H9 (cell line): Measurements from ENCODE around the gene TMEM222. TPM values are rescaled to one million over a fixed set of nuclear protein-coding genes. Genes with fewer than 3 reads are reported as not detected.

ENCODE experiments used
- DNase-seq: peaks from one replicate; pipeline ENCODE4 v3.0.0-alpha.2; 2017
- H2AFZ ChIP-seq: one replicate; pipeline ENCODE4 v1.6.1; 2013; ENCODE audit warnings: mild to moderate bottlenecking, low read length, control low read depth, moderate library complexity
- H2AK5ac ChIP-seq: 2 replicates; pipeline ENCODE4 v1.6.1; 2013; ENCODE audit warnings: low read length, control low read depth, mixed read lengths; ENCODE audit not compliant: insufficient read length
- H2BK120ac ChIP-seq: one replicate; pipeline ENCODE4 v1.6.1; 2013; ENCODE audit warnings: low read depth, mild to moderate bottlenecking, low read length, control low read depth, inconsistent platforms; ENCODE audit not compliant: poor library complexity, severe bottlenecking
- H2BK12ac ChIP-seq: 2 replicates; pipeline ENCODE4 v1.6.1; 2013; ENCODE audit warnings: low read length, control low read depth, mixed read lengths, low read depth; ENCODE audit not compliant: insufficient read length
- H2BK15ac ChIP-seq: 2 replicates; pipeline ENCODE4 v1.6.1; 2013; ENCODE audit warnings: low read depth, low read length, control low read depth
- H2BK20ac ChIP-seq: one replicate; pipeline ENCODE4 v1.6.1; 2013; ENCODE audit warnings: low read depth, mild to moderate bottlenecking, low read length, control low read depth, inconsistent platforms; ENCODE audit not compliant: poor library complexity, severe bottlenecking
- H2BK5ac ChIP-seq: 2 replicates; pipeline ENCODE4 v1.6.1; 2013; ENCODE audit warnings: low read length, control low read depth, mixed read lengths; ENCODE audit not compliant: insufficient read length
- H3K14ac ChIP-seq: 2 replicates; pipeline ENCODE4 v1.6.1; 2013; ENCODE audit warnings: low read length, control low read depth; ENCODE audit not compliant: insufficient read depth
- H3K18ac ChIP-seq: 2 replicates; pipeline ENCODE4 v1.6.1; 2013; ENCODE audit warnings: low read depth, mild to moderate bottlenecking, mixed read lengths, low read length, control low read depth; ENCODE audit not compliant: insufficient read length
- H3K23ac ChIP-seq: 2 replicates; pipeline ENCODE4 v1.6.1; 2013; ENCODE audit warnings: low read length, control low read depth, mixed read lengths, low read depth; ENCODE audit not compliant: insufficient read length
- H3K23me2 ChIP-seq: 2 replicates; pipeline ENCODE4 v1.6.1; 2013; ENCODE audit warnings: low read depth, mild to moderate bottlenecking, mixed read lengths, low read length, control low read depth; ENCODE audit not compliant: insufficient read length, poor library complexity, severe bottlenecking
- H3K27ac ChIP-seq: 2 replicates; pipeline ENCODE4 v1.5.1; 2013; ENCODE audit warnings: low read length, control low read depth, mixed read lengths, low read depth; ENCODE audit not compliant: insufficient read length
- H3K27me3 ChIP-seq: 2 replicates; pipeline ENCODE4 v1.6.1; 2013; ENCODE audit warnings: low read length, control low read depth, inconsistent platforms; ENCODE audit not compliant: insufficient read depth
- H3K4ac ChIP-seq: 2 replicates; pipeline ENCODE4 v1.6.1; 2013; ENCODE audit warnings: low read depth, mild to moderate bottlenecking, control low read depth, inconsistent platforms, low read length, moderate library complexity
- H3K4me1 ChIP-seq: 2 replicates; pipeline ENCODE4 v1.6.1; 2013; ENCODE audit warnings: low read length, control low read depth, inconsistent platforms; ENCODE audit not compliant: insufficient read depth
- H3K4me2 ChIP-seq: 2 replicates; pipeline ENCODE4 v1.6.1; 2013; ENCODE audit warnings: low read length, control low read depth, mixed read lengths; ENCODE audit not compliant: insufficient read length, insufficient read depth
- H3K56ac ChIP-seq: 2 replicates; pipeline ENCODE4 v1.6.1; 2013; ENCODE audit warnings: low read depth, mild to moderate bottlenecking, mixed read lengths, low read length, control low read depth; ENCODE audit not compliant: insufficient read length
- H3K79me1 ChIP-seq: 2 replicates; pipeline ENCODE4 v1.6.1; 2013; ENCODE audit warnings: low read depth, mild to moderate bottlenecking, moderate library complexity, low read length, control low read depth, inconsistent platforms; ENCODE audit not compliant: insufficient read depth, poor library complexity, severe bottlenecking
- H3K79me2 ChIP-seq: 2 replicates; pipeline ENCODE4 v1.6.1; 2013; ENCODE audit warnings: low read length, control low read depth, inconsistent platforms; ENCODE audit not compliant: insufficient read depth
- H3K9ac ChIP-seq: 2 replicates; pipeline ENCODE4 v1.6.1; 2013; ENCODE audit warnings: low read length, control low read depth, mixed read lengths; ENCODE audit not compliant: insufficient read length; ENCODE audit errors: extremely low read depth
- H3K9me3 ChIP-seq: one replicate; pipeline ENCODE4 v1.6.1; 2013; ENCODE audit warnings: low read depth, low read length, inconsistent platforms; ENCODE audit not compliant: control insufficient read depth
- H3T11ph ChIP-seq: one replicate; pipeline ENCODE4 v1.6.1; 2013; ENCODE audit warnings: mild to moderate bottlenecking, low read length, control low read depth, inconsistent platforms
- H4K20me1 ChIP-seq: one replicate; pipeline ENCODE4 v1.6.1; 2013; ENCODE audit not compliant: control insufficient read depth, insufficient read length, insufficient read depth
- H4K5ac ChIP-seq: 2 replicates; pipeline ENCODE4 v1.6.1; 2013; ENCODE audit warnings: low read depth, mild to moderate bottlenecking, mixed read lengths, low read length, control low read depth; ENCODE audit not compliant: insufficient read length
- H4K8ac ChIP-seq: replicated peaks from 2 replicates; pipeline ENCODE4 v1.6.1; 2013; ENCODE audit warnings: low read length, control low read depth, mixed read lengths, low read depth; ENCODE audit not compliant: insufficient read length
- H4K91ac ChIP-seq: 2 replicates; pipeline ENCODE4 v1.6.1; 2013; ENCODE audit warnings: low read depth, mild to moderate bottlenecking, moderate library complexity, mixed read lengths, low read length, control low read depth; ENCODE audit not compliant: insufficient read length
- H3K27ac Mint-ChIP-seq, 3 experiments: 2 replicates in 2 of 3; 3 replicates in 1 of 3; pipeline ENCODE4 v1.8.0; 2020 to 2021; ENCODE audit warnings: mixed read lengths in 3 of 3, mild to moderate bottlenecking in 1 of 3, moderate library complexity in 1 of 3
- H3K27me3 Mint-ChIP-seq: 2 replicates; pipeline ENCODE4 v1.8.0; 2021; ENCODE audit warnings: low read depth, mild to moderate bottlenecking, moderate library complexity, mixed read lengths
- H3K36me3 Mint-ChIP-seq, 3 experiments: 2 replicates in 2 of 3; 3 replicates in 1 of 3; pipeline ENCODE4 v1.8.0; 2020 to 2021; ENCODE audit warnings: low read depth in 3 of 3, mixed read lengths in 3 of 3; ENCODE audit not compliant: insufficient read depth in 1 of 3
- H3K4me1 Mint-ChIP-seq, 2 experiments: 2 replicates each; pipeline ENCODE4 v1.8.0; 2020; ENCODE audit warnings: mixed read lengths in 2 of 2
- H3K4me3 Mint-ChIP-seq, 2 experiments: 2 replicates in 1 of 2; 3 replicates in 1 of 2; pipeline ENCODE4 v1.8.0; 2020 to 2021; ENCODE audit warnings: mild to moderate bottlenecking in 2 of 2, mixed read lengths in 2 of 2, moderate library complexity in 1 of 2
- H3K9me3 Mint-ChIP-seq, 2 experiments: 2 replicates in 1 of 2; 3 replicates in 1 of 2; pipeline ENCODE4 v1.8.0; 2020; ENCODE audit warnings: mild to moderate bottlenecking in 2 of 2, mixed read lengths in 2 of 2, moderate library complexity in 1 of 2
- WGBS: extraction: QIAGEN DNeasy Blood & Tissue Kit; methylation state at CpG from one replicate; pipeline ENCODE4 v1.1.7; 2013; ENCODE audit warnings: missing lambda C conversion rate, low lambda C conversion rate, mixed read lengths; ENCODE audit not compliant: insufficient read length; ENCODE audit errors: extremely low coverage; 5-methylcytosine and 5-hydroxymethylcytosine counted together
- total RNA-seq: library from RNA; stranded (reverse); gene quantifications from 2 replicates; pipeline ENCODE4 v1.2.1, GENCODE V29; 2021
- TF ChIP-seq, protein P1 (sequence below): fragments of 200-600 bp; sonication (generic); conservative IDR thresholded peaks from 3 replicates; pipeline ENCODE4 v1.8.0; 2021; ENCODE audit warnings: antibody characterized with exemption, mild to moderate bottlenecking

Gene TMEM222
- total RNA-seq, 1 experiment from 2014 or later: 36.8 TPM

DNA sequence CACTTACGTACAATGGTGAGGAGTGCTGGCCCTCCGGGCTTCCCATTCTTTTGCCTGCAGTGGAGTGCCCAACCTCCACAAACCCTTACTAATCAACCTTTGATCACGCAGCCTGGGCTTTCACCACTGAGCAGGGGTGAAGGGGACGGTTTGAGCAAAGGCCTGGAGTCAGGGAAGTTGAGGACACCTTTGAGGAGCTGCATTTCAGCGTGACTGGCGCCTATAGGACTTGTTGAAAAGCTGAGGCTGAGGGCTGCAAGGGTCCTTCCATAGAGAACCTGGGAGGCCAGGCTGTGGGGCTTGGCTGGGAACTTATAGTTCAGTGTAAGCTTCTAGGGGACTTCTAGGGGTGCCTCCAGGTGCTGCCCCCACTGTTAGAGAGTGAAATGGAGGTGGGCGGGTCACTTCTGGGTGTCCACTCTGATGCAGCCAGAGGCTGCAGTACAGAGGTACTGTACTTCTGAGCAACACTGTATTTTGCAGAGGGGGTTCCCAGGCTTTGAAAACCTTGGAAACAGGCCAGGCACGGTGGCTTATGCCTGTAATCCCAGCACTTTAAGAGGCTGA is 29.7 kb downstream of the TMEM222 start:
- Histone ChIP-seq H3K4me2 (peak overlapping the region; percentile 71), H2AFZ (no peak overlapping the region)
- H3K4me1 Mint-ChIP-seq: peaks cover 14 to 20% of the 10 kb centered on the region in 2 experiments

More for the DNA sequence above, 29.7 kb downstream of the TMEM222 start:
- Histone ChIP-seq H4K5ac (no peak overlapping the region), H3K4ac (no peak overlapping the region), H3K9ac (peak overlapping the region; percentile 4), H3K27ac (no peak overlapping the region), H3T11ph (no peak overlapping the region), H4K91ac (no peak overlapping the region), H3K79me2 (no peaks in the 10 kb centered on the region; the same call in 1 of the 2 replicates), H2BK12ac (no peak overlapping the region), H3K9me3 (no peaks in the 10 kb centered on the region), H2BK5ac (no peak overlapping the region), H2BK120ac (no peak overlapping the region), H3K27me3 (no peaks in the 10 kb centered on the region), H4K20me1 (peaks cover 4% of the 10 kb centered on the region), H3K14ac (no peak overlapping the region), H3K79me1 (no peaks in the 10 kb centered on the region), H2BK15ac (no peak overlapping the region), H2AK5ac (no peak overlapping the region), H4K8ac (no peak overlapping the region), H3K4me1 (no peaks in the 10 kb centered on the region), H2BK20ac (no peak overlapping the region), H3K23me2 (peaks cover 21% of the 10 kb centered on the region), H3K23ac (no peak overlapping the region), H3K56ac (no peak overlapping the region), H3K18ac (no peak overlapping the region)
- H3K27me3 Mint-ChIP-seq: peaks cover 23% of the 10 kb centered on the region
- TF ChIP-seq, protein P1, sequence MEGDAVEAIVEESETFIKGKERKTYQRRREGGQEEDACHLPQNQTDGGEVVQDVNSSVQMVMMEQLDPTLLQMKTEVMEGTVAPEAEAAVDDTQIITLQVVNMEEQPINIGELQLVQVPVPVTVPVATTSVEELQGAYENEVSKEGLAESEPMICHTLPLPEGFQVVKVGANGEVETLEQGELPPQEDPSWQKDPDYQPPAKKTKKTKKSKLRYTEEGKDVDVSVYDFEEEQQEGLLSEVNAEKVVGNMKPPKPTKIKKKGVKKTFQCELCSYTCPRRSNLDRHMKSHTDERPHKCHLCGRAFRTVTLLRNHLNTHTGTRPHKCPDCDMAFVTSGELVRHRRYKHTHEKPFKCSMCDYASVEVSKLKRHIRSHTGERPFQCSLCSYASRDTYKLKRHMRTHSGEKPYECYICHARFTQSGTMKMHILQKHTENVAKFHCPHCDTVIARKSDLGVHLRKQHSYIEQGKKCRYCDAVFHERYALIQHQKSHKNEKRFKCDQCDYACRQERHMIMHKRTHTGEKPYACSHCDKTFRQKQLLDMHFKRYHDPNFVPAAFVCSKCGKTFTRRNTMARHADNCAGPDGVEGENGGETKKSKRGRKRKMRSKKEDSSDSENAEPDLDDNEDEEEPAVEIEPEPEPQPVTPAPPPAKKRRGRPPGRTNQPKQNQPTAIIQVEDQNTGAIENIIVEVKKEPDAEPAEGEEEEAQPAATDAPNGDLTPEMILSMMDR: no peak
- no CpG with 5 or more reads among the region's 8 CpGs for WGBS
- H3K27ac Mint-ChIP-seq: 0 out of 7 replicates have a peak overlapping the region, but pooled peaks of 1 of the 3 experiments have one; percentile 74
- no peak for DNase-seq
- H3K9me3 Mint-ChIP-seq: no peaks in the 10 kb centered on the region
- peaks cover 4 to 13% (median 8%) of the 10 kb centered on the region in 3 experiments; a peak in 4 of 7 replicates for H3K36me3 Mint-ChIP-seq
- H3K4me3 Mint-ChIP-seq: peak overlapping the region; percentile 70 to 84
